HCT116 (cell line): Measurements from ENCODE around the gene ACAD8. TPM values are rescaled to one million over a fixed set of nuclear protein-coding genes. Genes with fewer than 3 reads are reported as not detected.

Experiments used
- ATAC-seq: fragments of 200-7000 bp; cut with Tn5 transposase; 2 replicates; pipeline ENCODE4 v1.9.1; 2020; ENCODE audit warnings: mild to moderate bottlenecking, moderate library complexity
- BruUV-seq: library from RNA; stranded (reverse); fragments of 400-500 nt; replicated peaks from 2 replicates; lab custom pipeline; 2021; lab: Mats Ljungman, UMichigan
- CTCF ChIA-PET: fragments of 300-600 bp; sonication (Branson Sonifier 250); formaldehyde crosslinking; loops from one replicate; lab custom pipeline; 2021; ENCODE audit warnings: antibody characterized with exemption; lab: Charles Lee
- POLR2A ChIA-PET: fragments of 300-600, 350-600 bp; sonication (Branson Sonifier 250); formaldehyde crosslinking; loops from one replicate; lab custom pipeline; 2021; ENCODE audit warnings: antibody characterized with exemption; lab: Charles Lee
- RAD21 ChIA-PET, 2 experiments: fragments of 300-600 bp; sonication (Branson Sonifier 250); formaldehyde crosslinking; loops; one replicate each; lab custom pipeline; 2023; ENCODE audit warnings: low total read pairs in 2 of 2; ENCODE audit not compliant: uncharacterized antibody in 2 of 2, unreplicated experiment in 2 of 2, low non-redundant PET in 1 of 2; lab: Charles Lee
- DNase-seq: peaks from one replicate; pipeline ENCODE4 v3.0.0-alpha.2; 2010; ENCODE audit warnings: low read depth, low spot score
- H2AFZ ChIP-seq: fragments of 200-600 bp; shearing (Covaris generic), sonication (generic); 2 replicates; pipeline ENCODE4 v1.6.1; 2017; ENCODE audit warnings: low read depth, mixed run types, mixed read lengths, antibody characterized with exemption, low read length; ENCODE audit not compliant: poor library complexity, severe bottlenecking
- H3K27ac ChIP-seq: 2 replicates; pipeline ENCODE4 v1.5.1; 2012; ENCODE audit warnings: low read depth, low read length
- H3K27me3 ChIP-seq: fragments of 200-600 bp; sonication (generic); 2 replicates; pipeline ENCODE4 v1.6.1; 2016; ENCODE audit warnings: mixed run types, low read length, mixed read lengths; ENCODE audit not compliant: insufficient read depth
- H3K36me3 ChIP-seq, 2 experiments: fragments of 200-500 bp in 1 of 2; fragments of 200-600 bp in 1 of 2; sonication (Bioruptor generic) in 1 of 2; sonication (generic) in 1 of 2; 2 replicates each; pipeline versions ENCODE4 v1.5.1 to v1.6.1; 2014 to 2016; ENCODE audit warnings: low read length in 2 of 2, inconsistent platforms in 1 of 2, mixed read lengths in 1 of 2, mixed run types in 1 of 2; ENCODE audit not compliant: insufficient read depth in 2 of 2, control insufficient read depth in 1 of 2
- H3K4me1 ChIP-seq, 2 experiments: fragments of 200-600 bp in 1 of 2; sonication (generic) in 1 of 2; 2 replicates each; pipeline versions ENCODE4 v1.5.1 to v1.6.1; 2012 to 2017; ENCODE audit warnings: low read length in 2 of 2, inconsistent platforms in 1 of 2, mild to moderate bottlenecking in 1 of 2, mixed read lengths in 1 of 2, mixed run types in 1 of 2, moderate library complexity in 1 of 2; ENCODE audit not compliant: insufficient read depth in 2 of 2, control insufficient read depth in 1 of 2
- H3K4me2 ChIP-seq: fragments of 200-600 bp; sonication (generic); 2 replicates; pipeline ENCODE4 v1.6.1; 2017; ENCODE audit warnings: mixed run types, low read length, mixed read lengths
- H3K4me3 ChIP-seq, 2 experiments: fragments of 200-600 bp in 1 of 2; sonication (generic) in 1 of 2; replicated peaks in 1 of 2; 2 replicates each; pipeline ENCODE4 v1.5.1; 2011 to 2016; ENCODE audit warnings: low read length in 2 of 2, control low read depth in 1 of 2, low read depth in 1 of 2, mild to moderate bottlenecking in 1 of 2, mixed read lengths in 1 of 2, mixed run types in 1 of 2
- H3K79me2 ChIP-seq: fragments of 200-600 bp; sonication (generic); 2 replicates; pipeline ENCODE4 v1.6.1; 2017; ENCODE audit warnings: mild to moderate bottlenecking, mixed run types, low read length, moderate library complexity, mixed read lengths; ENCODE audit not compliant: insufficient read depth
- H3K9ac ChIP-seq: fragments of 200-600 bp; sonication (generic); 2 replicates; pipeline ENCODE4 v1.6.1; 2016; ENCODE audit warnings: low read length, mixed read lengths
- H3K9me2 ChIP-seq: fragments of 200-600 bp; sonication (generic), shearing (Covaris generic); 2 replicates; pipeline ENCODE4 v1.6.1; 2017; ENCODE audit warnings: mixed run types, mild to moderate bottlenecking, moderate library complexity; ENCODE audit not compliant: insufficient read depth
- H3K9me3 ChIP-seq, 2 experiments: fragments of 200-500 bp in 1 of 2; fragments of 200-600 bp in 1 of 2; sonication (Bioruptor generic) in 1 of 2; sonication (generic) in 1 of 2; 2 replicates each; pipeline ENCODE4 v1.6.1; 2014 to 2017; ENCODE audit warnings: low read length in 2 of 2, mixed read lengths in 2 of 2, inconsistent platforms in 1 of 2, low read depth in 1 of 2, mild to moderate bottlenecking in 1 of 2, mixed run types in 1 of 2, moderate library complexity in 1 of 2; ENCODE audit not compliant: control insufficient read depth in 1 of 2, insufficient read depth in 1 of 2
- H4K20me1 ChIP-seq: fragments of 200-600 bp; sonication (generic), shearing (Covaris generic); 2 replicates; pipeline ENCODE4 v1.6.1; 2017; ENCODE audit warnings: mixed run types, mild to moderate bottlenecking, moderate library complexity; ENCODE audit not compliant: insufficient read depth
- CBX3 ChIP-seq: IDR thresholded peaks from 2 replicates; pipeline ENCODE4 v1.6.1; 2012; ENCODE audit warnings: low read depth
- CEBPB ChIP-seq: IDR thresholded peaks from 2 replicates; pipeline ENCODE4 v1.6.1; 2012; ENCODE audit warnings: low read depth
- EGR1 ChIP-seq: IDR thresholded peaks from 2 replicates; pipeline ENCODE4 v1.6.1; 2012; ENCODE audit warnings: low read depth
- EZH2 ChIP-seq: fragments of 200-600 bp; sonication (generic); IDR thresholded peaks from 2 replicates; pipeline ENCODE4 v1.6.1; 2017; ENCODE audit warnings: antibody characterized with exemption, mixed run types
- FOSL1 ChIP-seq: IDR thresholded peaks from 2 replicates; pipeline ENCODE4 v1.6.1; 2012; ENCODE audit warnings: low read depth
- POLR2AphosphoS5 ChIP-seq: IDR thresholded peaks from 2 replicates; pipeline ENCODE4 v1.6.1; 2011; ENCODE audit warnings: mild to moderate bottlenecking, low read depth, low read length, moderate library complexity
- SIN3A ChIP-seq: IDR thresholded peaks from 2 replicates; pipeline ENCODE4 v1.6.1; 2012; ENCODE audit warnings: low read depth
- SRF ChIP-seq: IDR thresholded peaks from 2 replicates; pipeline ENCODE4 v1.6.1; 2012; ENCODE audit warnings: low read depth
- YY1 ChIP-seq: IDR thresholded peaks from 2 replicates; pipeline ENCODE4 v1.6.1; 2011; ENCODE audit warnings: low read length, low read depth, moderate library complexity, mild to moderate bottlenecking; ENCODE audit not compliant: insufficient replicate concordance; ENCODE audit errors: extremely low read depth
- ZFX ChIP-seq: fragments of 450-650 bp; IDR thresholded peaks from 2 replicates; pipeline ENCODE4 v1.6.1; 2017
- intact Hi-C: fragments of 100-400 bp; cut with micrococcal nuclease; formaldehyde crosslinking; loops from 2 replicates; pipeline ENCODE4 v1.10.0; 2022
- total RNA-seq: library from RNA; stranded (reverse); gene quantifications from one replicate; pipeline ENCODE4 v1.2.1, GENCODE V29; 2021; ENCODE audit not compliant: unreplicated experiment
- TF ChIP-seq, protein P1 (sequence below): IDR thresholded peaks from 2 replicates; pipeline ENCODE4 v1.6.1; 2012
- TF ChIP-seq, protein P2 (sequence below): IDR thresholded peaks from 2 replicates; pipeline ENCODE4 v1.6.1; 2012; ENCODE audit warnings: low read depth

The ACAD8 gene
- total RNA-seq, 1 experiment from 2014 or later = 21.0 TPM

- no peak for TF ChIP-seq EZH2
- no peak for TF ChIP-seq FOSL1
- TF ChIP-seq CEBPB = no peak
- no peak for TF ChIP-seq SRF
- TF ChIP-seq ZFX = no peak
- TF ChIP-seq, protein P1, sequence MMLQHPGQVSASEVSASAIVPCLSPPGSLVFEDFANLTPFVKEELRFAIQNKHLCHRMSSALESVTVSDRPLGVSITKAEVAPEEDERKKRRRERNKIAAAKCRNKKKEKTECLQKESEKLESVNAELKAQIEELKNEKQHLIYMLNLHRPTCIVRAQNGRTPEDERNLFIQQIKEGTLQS = no peak
- no peak for TF ChIP-seq YY1
- TF ChIP-seq POLR2AphosphoS5 = no peak
Observed at GRCh38 chr11:134216816-134217215, 36.6 kb upstream of the ACAD8 start (continued).

DNA sequence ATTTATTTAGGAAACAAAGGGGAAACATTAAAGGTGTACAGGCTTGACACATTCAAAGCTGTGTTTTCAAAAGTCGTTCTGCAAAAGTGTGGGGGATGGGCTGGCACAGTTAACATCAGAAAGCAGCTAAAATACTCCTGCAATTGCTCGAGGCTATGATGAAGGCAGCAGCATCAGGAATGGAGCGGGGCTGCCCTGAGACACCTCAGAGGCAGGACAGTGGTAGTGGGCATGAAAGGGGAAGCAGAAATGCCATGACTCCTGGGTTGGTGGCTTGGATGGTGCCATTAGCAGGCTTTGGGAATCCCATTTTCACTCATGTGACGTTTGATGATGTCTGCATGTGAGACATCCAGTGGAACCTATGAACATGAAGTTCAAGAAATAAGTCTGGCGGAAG, 30.2 kb upstream of the ACAD8 start:
- Histone ChIP-seq H3K9me2 (no peaks in the 10 kb centered on the region), H3K27ac (peak overlapping the region; percentile 61; the same call in 1 of the 2 replicates), H3K4me2 (peak overlapping the region; percentile 88), H3K36me3 (peaks cover 18 to 21% of the 10 kb centered on the region in 2 experiments), H3K9ac (peak overlapping the region; percentile 84), H2AFZ (no peak overlapping the region), H3K79me2 (peaks cover 86% of the 10 kb centered on the region), H3K9me3 (no peaks in the 10 kb centered on the region), H3K4me3 (peak overlapping the region; percentile 79 to 90), H3K27me3 (no peaks in the 10 kb centered on the region), H3K4me1 (peaks cover 10 to 20% of the 10 kb centered on the region in 2 experiments), H4K20me1 (peaks cover 8% of the 10 kb centered on the region; the same call in 1 of the 2 replicates)
- POLR2A ChIA-PET = interaction anchor here (1.7 kb wide), 1 partner anchor 30 kb away, joined by 4 read pairs; the partner anchor contains the start of genes ACAD8 and THYN1
- TF ChIP-seq EZH2 (no peak), CBX3 (no peak), POLR2AphosphoS5 (no peak), SRF (no peak), ZFX (no peak), SIN3A (no peak), EGR1 (no peak), FOSL1 (no peak)
- TF ChIP-seq, protein P2, sequence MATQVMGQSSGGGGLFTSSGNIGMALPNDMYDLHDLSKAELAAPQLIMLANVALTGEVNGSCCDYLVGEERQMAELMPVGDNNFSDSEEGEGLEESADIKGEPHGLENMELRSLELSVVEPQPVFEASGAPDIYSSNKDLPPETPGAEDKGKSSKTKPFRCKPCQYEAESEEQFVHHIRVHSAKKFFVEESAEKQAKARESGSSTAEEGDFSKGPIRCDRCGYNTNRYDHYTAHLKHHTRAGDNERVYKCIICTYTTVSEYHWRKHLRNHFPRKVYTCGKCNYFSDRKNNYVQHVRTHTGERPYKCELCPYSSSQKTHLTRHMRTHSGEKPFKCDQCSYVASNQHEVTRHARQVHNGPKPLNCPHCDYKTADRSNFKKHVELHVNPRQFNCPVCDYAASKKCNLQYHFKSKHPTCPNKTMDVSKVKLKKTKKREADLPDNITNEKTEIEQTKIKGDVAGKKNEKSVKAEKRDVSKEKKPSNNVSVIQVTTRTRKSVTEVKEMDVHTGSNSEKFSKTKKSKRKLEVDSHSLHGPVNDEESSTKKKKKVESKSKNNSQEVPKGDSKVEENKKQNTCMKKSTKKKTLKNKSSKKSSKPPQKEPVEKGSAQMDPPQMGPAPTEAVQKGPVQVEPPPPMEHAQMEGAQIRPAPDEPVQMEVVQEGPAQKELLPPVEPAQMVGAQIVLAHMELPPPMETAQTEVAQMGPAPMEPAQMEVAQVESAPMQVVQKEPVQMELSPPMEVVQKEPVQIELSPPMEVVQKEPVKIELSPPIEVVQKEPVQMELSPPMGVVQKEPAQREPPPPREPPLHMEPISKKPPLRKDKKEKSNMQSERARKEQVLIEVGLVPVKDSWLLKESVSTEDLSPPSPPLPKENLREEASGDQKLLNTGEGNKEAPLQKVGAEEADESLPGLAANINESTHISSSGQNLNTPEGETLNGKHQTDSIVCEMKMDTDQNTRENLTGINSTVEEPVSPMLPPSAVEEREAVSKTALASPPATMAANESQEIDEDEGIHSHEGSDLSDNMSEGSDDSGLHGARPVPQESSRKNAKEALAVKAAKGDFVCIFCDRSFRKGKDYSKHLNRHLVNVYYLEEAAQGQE = no peak
- DNase-seq (no peak), ATAC-seq (no peak)
- RAD21 ChIA-PET = no interaction called here
- CTCF ChIA-PET = interaction anchor here (1.5 kb wide), 1 partner anchor 14 kb away, joined by 7 read pairs; no protein-coding TSS in a partner anchor
- BruUV-seq = TSS peak; percentile 54
- intact Hi-C loops = loop anchor here (10.0 kb wide), 1 partner anchor 188 kb away; no protein-coding TSS in a partner anchor
